Activated CD4-positive, alpha-beta T cell treated with anti-CD3 and anti-CD28 coated beads for 36 hours (primary cell): ENCODE results near the gene RNPS1. TPM values are rescaled to one million over a fixed set of nuclear protein-coding genes. Genes with fewer than 3 reads are reported as not detected.

Experiments
- ATAC-seq: fragments of 200-7000 bp; cut with Tn5 transposase; one replicate; pipeline ENCODE4 v1.10.0; 2021; ENCODE audit warnings: mild to moderate bottlenecking, moderate library complexity
- CTCF ChIA-PET: fragments of 350-600 bp; sonication (Branson Sonifier 250); formaldehyde crosslinking; loops from one replicate; lab custom pipeline; 2021; ENCODE audit warnings: antibody characterized with exemption; lab: Charles Lee
- POLR2A ChIA-PET: fragments of 350-600 bp; sonication (Branson Sonifier 250); formaldehyde crosslinking; loops from one replicate; lab custom pipeline; 2021; ENCODE audit warnings: antibody characterized with exemption, inconsistent platforms; lab: Charles Lee
- DNase-seq: peaks from one replicate; pipeline ENCODE4 v3.0.0-alpha.2; 2020
- H3K27ac Mint-ChIP-seq: one replicate; pipeline ENCODE4 v1.8.0; 2021; ENCODE audit warnings: mixed read lengths
- H3K27me3 Mint-ChIP-seq: one replicate; pipeline ENCODE4 v1.8.0; 2021; ENCODE audit warnings: mixed read lengths
- H3K36me3 Mint-ChIP-seq: one replicate; pipeline ENCODE4 v1.8.0; 2021; ENCODE audit warnings: low read depth, mixed read lengths
- H3K4me1 Mint-ChIP-seq: one replicate; pipeline ENCODE4 v1.8.0; 2021; ENCODE audit warnings: mixed read lengths
- H3K4me3 Mint-ChIP-seq: one replicate; pipeline ENCODE4 v1.8.0; 2021; ENCODE audit warnings: mild to moderate bottlenecking, moderate library complexity, mixed read lengths
- H3K9me3 Mint-ChIP-seq: one replicate; pipeline ENCODE4 v1.8.0; 2021; ENCODE audit warnings: low read depth, mixed read lengths
- intact Hi-C, 2 experiments: fragments of 100-400 bp; cut with DNase I in 1 of 2; cut with micrococcal nuclease in 1 of 2; formaldehyde crosslinking; loops; one replicate each; pipeline versions ENCODE4 v1.14.2 to v1.15.1; 2022 to 2024; cut with DNase I, micrococcal nuclease
- total RNA-seq, 2 experiments: library from RNA; stranded (reverse); gene quantifications; one replicate each; pipeline ENCODE4 v1.2.3, GENCODE V29; 2021

RNPS1 gene
- total RNA-seq, 2 experiments from 2014 or later: 327 to 445 TPM

DNA sequence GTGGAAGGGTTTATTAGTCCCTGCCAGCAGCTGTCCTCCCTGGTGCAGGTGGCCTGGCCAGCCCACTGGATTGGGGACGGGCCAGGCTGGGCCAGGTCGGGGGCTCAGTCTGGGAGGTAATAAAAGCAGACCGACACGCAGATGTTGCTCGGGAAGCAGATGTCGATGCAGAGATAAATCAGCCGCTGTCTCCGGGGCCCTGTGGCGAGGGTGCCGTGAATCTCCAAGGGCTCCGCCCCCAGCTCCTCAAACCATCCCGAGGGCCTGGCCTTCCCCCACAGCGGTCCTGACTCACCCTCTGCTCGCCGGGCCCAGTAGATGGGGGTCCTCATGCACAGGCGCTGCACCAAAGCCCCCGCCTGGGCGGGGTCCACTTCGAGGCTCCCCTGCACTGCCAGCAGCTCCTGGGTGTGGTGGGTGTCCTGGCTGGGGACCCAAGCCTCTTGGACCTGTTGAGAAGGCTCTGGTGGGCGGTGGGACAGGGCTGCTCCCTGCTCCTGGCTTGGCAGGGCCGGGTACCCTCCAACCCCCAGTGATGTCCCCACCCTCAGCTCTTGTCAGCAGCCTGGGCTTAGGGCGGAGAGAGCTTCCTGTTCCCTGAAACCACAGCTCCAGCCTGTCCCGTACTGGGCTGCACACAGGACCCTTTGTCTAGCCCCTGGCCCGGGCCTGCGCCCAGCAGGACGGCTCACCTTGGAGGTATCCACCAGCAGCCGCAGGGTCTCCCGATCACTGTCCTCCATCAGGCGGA, 58.5 kb downstream of the RNPS1 start:
- no peak overlapping the region for H3K4me3 Mint-ChIP-seq
- POLR2A ChIA-PET: interaction anchor here (0.6 kb wide), 1 partner anchor 12 kb away, joined by 3 read pairs; no protein-coding TSS in a partner anchor
- intact Hi-C loops: loop anchor here (5.0 to 10.0 kb wide), 5 partner anchors 52 to 595 kb away; partner anchors contain the start of genes CRAMP1 (in 1 of the 2), IFT140 (in 1 of the 2), NTN3 (in 1 of the 2) and RNPS1 (in 1 of the 2)
- H3K27ac Mint-ChIP-seq: no peak overlapping the region
- peaks cover 25% of the 10 kb centered on the region for H3K4me1 Mint-ChIP-seq
- CTCF ChIA-PET: no interaction called here
- no peak for DNase-seq
- H3K9me3 Mint-ChIP-seq: no peaks in the 10 kb centered on the region
- peaks cover 37% of the 10 kb centered on the region for H3K36me3 Mint-ChIP-seq
- ATAC-seq: no peak
- H3K27me3 Mint-ChIP-seq: no peaks in the 10 kb centered on the region

DNA sequence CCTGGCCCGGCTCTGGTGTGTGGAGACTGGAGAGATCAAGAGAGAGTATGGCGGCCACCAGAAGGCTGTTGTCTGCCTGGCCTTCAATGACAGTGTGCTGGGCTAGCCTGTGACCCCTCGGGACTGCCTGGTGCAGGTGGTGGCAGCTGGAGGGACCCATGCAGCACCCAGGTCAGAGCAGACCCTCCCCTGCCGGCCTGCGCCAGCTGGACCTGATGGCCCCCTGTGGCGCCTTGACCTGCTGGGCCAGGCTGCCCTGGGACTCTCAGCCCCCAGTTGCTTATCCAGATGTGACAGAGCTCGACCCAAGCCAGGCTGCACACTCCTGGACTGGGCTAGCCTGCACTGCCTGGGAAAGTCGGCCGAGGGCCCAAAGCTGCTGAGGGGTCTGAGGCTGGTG, 59.2 kb downstream of the RNPS1 start:
- Mint-ChIP-seq H3K4me1 (peaks cover 27% of the 10 kb centered on the region), H3K4me3 (no peak overlapping the region), H3K27me3 (no peaks in the 10 kb centered on the region), H3K36me3 (peaks cover 37% of the 10 kb centered on the region), H3K9me3 (no peaks in the 10 kb centered on the region), H3K27ac (no peak overlapping the region)
- POLR2A ChIA-PET: interaction anchor here (0.6 kb wide), 1 partner anchor 11 kb away, joined by 3 read pairs; no protein-coding TSS in a partner anchor
- DNase-seq (no peak), ATAC-seq (no peak)
- intact Hi-C loops: loop anchor here (5.0 to 10.0 kb wide), 5 partner anchors 51 to 594 kb away; partner anchors contain the start of genes CRAMP1 (in 1 of the 2), IFT140 (in 1 of the 2), NTN3 (in 1 of the 2) and RNPS1 (in 1 of the 2)
- CTCF ChIA-PET: no interaction called here

GRCh38 chr16:2208308-2208707, 59.6 kb downstream of the RNPS1 start:
- DNase-seq (no peak), ATAC-seq (no peak)
- Mint-ChIP-seq H3K9me3 (no peaks in the 10 kb centered on the region), H3K27ac (no peak overlapping the region), H3K36me3 (peaks cover 33% of the 10 kb centered on the region), H3K4me1 (peaks cover 25% of the 10 kb centered on the region), H3K4me3 (peak overlapping the region; percentile 8), H3K27me3 (no peaks in the 10 kb centered on the region)
- intact Hi-C loops: loop anchor here (5.0 to 10.0 kb wide), 5 partner anchors 51 to 594 kb away; partner anchors contain the start of genes CRAMP1 (in 1 of the 2), IFT140 (in 1 of the 2), NTN3 (in 1 of the 2) and RNPS1 (in 1 of the 2)
- ChIA-PET CTCF (no interaction called here), POLR2A (no interaction called here)

- peak overlapping the region; percentile 83 for H3K4me3 Mint-ChIP-seq
- H3K36me3 Mint-ChIP-seq: peaks cover 30% of the 10 kb centered on the region
- H3K27me3 Mint-ChIP-seq: no peaks in the 10 kb centered on the region
- no peaks in the 10 kb centered on the region for H3K9me3 Mint-ChIP-seq
- H3K27ac Mint-ChIP-seq: peak overlapping the region; percentile 78
- H3K4me1 Mint-ChIP-seq: peaks cover 20% of the 10 kb centered on the region
- ChIA-PET POLR2A (no interaction called here), CTCF (no interaction called here)
- ATAC-seq: no peak
- DNase-seq: no peak
- intact Hi-C loops: loop anchor here (5.0 to 10.0 kb wide), 5 partner anchors 51 to 593 kb away; partner anchors contain the start of genes CRAMP1 (in 1 of the 2), IFT140 (in 1 of the 2), NTN3 (in 1 of the 2) and RNPS1 (in 1 of the 2)
These were observed 60.1 kb downstream of the RNPS1 start for GRCh38 chr16:2207872-2208271.

GRCh38 chr16:2206780-2207433, 61.0 kb downstream of the RNPS1 start:
- ChIA-PET POLR2A (interaction anchor here (1.1 kb wide), 1 partner anchor 51 kb away, joined by 3 read pairs; the partner anchor contains the start of gene TRAF7), CTCF (interaction anchor here (0.6 to 0.7 kb wide), 2 partner anchors 16 to 306 kb away, joined by 3 to 4 read pairs; no protein-coding TSS in a partner anchor)
- intact Hi-C loops: loop anchor here (5.0 to 10.0 kb wide), 5 partner anchors 50 to 592 kb away; partner anchors contain the start of genes CRAMP1 (in 1 of the 2), IFT140 (in 1 of the 2), NTN3 (in 1 of the 2) and RNPS1 (in 1 of the 2)
- H3K27ac Mint-ChIP-seq: peak overlapping the region; percentile 84
- H3K27me3 Mint-ChIP-seq: no peaks in the 10 kb centered on the region
- peaks cover 16% of the 10 kb centered on the region for H3K4me1 Mint-ChIP-seq
- H3K4me3 Mint-ChIP-seq: peak overlapping the region; percentile 83
- DNase-seq (no peak), ATAC-seq (no peak)
- no peaks in the 10 kb centered on the region for H3K9me3 Mint-ChIP-seq
- peaks cover 23% of the 10 kb centered on the region for H3K36me3 Mint-ChIP-seq

GRCh38 chr16:2206420-2206779, 61.5 kb downstream of the RNPS1 start:
- H3K9me3 Mint-ChIP-seq: no peaks in the 10 kb centered on the region
- DNase-seq (no peak), ATAC-seq (no peak)
- no peaks in the 10 kb centered on the region for H3K27me3 Mint-ChIP-seq
- CTCF ChIA-PET: interaction anchor here (0.6 to 0.7 kb wide), 2 partner anchors 16 to 306 kb away, joined by 3 to 4 read pairs; no protein-coding TSS in a partner anchor
- intact Hi-C loops: loop anchor here (5.0 to 10.0 kb wide), 5 partner anchors 49 to 592 kb away; partner anchors contain the start of genes CRAMP1 (in 1 of the 2), IFT140 (in 1 of the 2), NTN3 (in 1 of the 2) and RNPS1 (in 1 of the 2)
- H3K27ac Mint-ChIP-seq: peak overlapping the region; percentile 84
- peak overlapping the region; percentile 83 for H3K4me3 Mint-ChIP-seq
- peaks cover 20% of the 10 kb centered on the region for H3K36me3 Mint-ChIP-seq
- peaks cover 16% of the 10 kb centered on the region for H3K4me1 Mint-ChIP-seq
- POLR2A ChIA-PET: interaction anchor here (1.1 kb wide), 1 partner anchor 51 kb away, joined by 3 read pairs; the partner anchor contains the start of gene TRAF7

DNA sequence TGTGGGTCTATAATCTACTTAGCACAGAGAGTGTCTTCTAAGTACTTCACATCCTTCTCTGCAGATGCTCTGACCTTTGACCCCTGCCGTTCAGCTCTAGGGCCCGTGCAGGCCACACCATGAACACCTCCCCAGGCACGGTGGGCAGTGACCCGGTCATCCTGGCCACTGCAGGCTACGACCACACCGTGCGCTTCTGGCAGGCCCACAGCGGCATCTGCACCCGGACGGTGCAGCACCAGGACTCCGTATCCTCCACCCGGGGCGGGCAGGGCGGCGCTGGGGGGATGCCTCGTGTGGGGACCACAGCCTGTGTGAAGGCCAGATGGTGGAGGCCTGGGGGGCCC, 62.0 kb downstream of the RNPS1 start:
- peak overlapping the region; percentile 83 for H3K4me3 Mint-ChIP-seq
- ChIA-PET CTCF (interaction anchor here (0.7 kb wide), 1 partner anchor 307 kb away, joined by 4 read pairs; no protein-coding TSS in a partner anchor), POLR2A (interaction anchor here (1.1 kb wide), 1 partner anchor 50 kb away, joined by 3 read pairs; the partner anchor contains the start of gene TRAF7)
- intact Hi-C loops: loop anchor here (1.0 to 10.0 kb wide), 19 partner anchors 8 to 591 kb away; partner anchors contain the start of genes E4F1 (in 2 of the 2), RNPS1 (in 2 of the 2), TRAF7 (in 2 of the 2) and ABCA3 (in 1 of the 2)
- ATAC-seq (peak; percentile 27), DNase-seq (no peak)
- peaks cover 16% of the 10 kb centered on the region for H3K4me1 Mint-ChIP-seq
- no peaks in the 10 kb centered on the region for H3K27me3 Mint-ChIP-seq
- peak overlapping the region; percentile 84 for H3K27ac Mint-ChIP-seq
- H3K9me3 Mint-ChIP-seq: no peaks in the 10 kb centered on the region
- peaks cover 20% of the 10 kb centered on the region for H3K36me3 Mint-ChIP-seq

GRCh38 chr16:2205104-2205966, 62.6 kb downstream of the RNPS1 start, which contains the start of gene MLST8:
TSS of gene MLST8 (plus strand) at chr16:2205454. CDS start at chr16:2206086, 632 bp downstream.
- ATAC-seq (peak; percentile 84), DNase-seq (peak; percentile 92)
- Mint-ChIP-seq H3K4me1 (peaks cover 16% of the 10 kb centered on the region), H3K9me3 (no peaks in the 10 kb centered on the region), H3K27me3 (no peaks in the 10 kb centered on the region), H3K4me3 (peak within 1 kb of the TSS; percentile 83), H3K27ac (peak within 1 kb of the TSS; percentile 84), H3K36me3 (peaks cover 18% of the 10 kb centered on the region)
- ChIA-PET POLR2A (no interaction called here), CTCF (no interaction called here)
- intact Hi-C loops: loop anchor here (1.0 to 10.0 kb wide), 19 partner anchors 9 to 591 kb away; partner anchors contain the start of genes E4F1 (in 2 of the 2), RNPS1 (in 2 of the 2), TRAF7 (in 2 of the 2) and ABCA3 (in 1 of the 2)

DNA sequence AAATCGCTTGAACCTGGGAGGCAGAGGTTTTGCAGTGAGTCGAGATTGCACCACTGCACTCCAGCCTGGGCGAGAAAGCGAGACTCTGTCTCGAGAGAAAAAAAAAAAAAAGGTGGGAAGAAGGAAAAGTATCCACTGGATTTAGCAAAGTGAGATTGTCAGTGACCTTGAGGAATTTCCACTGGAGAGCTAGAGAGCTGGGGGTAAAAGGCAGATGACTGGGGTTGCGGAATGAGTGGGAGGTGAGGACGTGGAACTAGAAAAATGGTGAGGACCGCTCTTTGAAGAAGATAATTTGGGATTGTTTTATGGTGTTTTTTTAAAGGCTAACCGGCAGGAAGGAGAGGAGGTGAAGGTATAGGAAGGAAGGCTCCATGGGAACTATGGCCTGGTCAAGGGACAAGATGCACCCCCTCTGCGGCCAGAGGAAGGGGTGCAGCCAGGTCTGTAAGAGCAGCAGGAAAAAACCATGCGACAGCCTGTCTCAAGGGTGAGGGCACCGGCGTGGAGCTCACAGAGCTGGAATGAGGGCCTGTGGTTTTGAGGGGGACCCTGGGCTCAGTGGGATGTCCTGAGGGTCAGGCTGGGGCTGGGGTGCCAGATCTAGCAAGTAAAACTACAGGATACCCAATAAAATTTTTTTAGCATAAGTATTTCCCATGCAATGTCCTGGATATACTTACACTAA, 63.4 kb downstream of the RNPS1 start:
- ATAC-seq (no peak), DNase-seq (no peak)
- ChIA-PET POLR2A (no interaction called here), CTCF (interaction anchor here (0.5 to 1.9 kb wide), 5 partner anchors 10 to 1571 kb away, joined by 3 to 9 read pairs (median 4); partner anchors contain the start of gene PGP)
- intact Hi-C loops: loop anchor here (1.0 to 10.0 kb wide), 19 partner anchors 10 to 590 kb away; partner anchors contain the start of genes E4F1 (in 2 of the 2), RNPS1 (in 2 of the 2), TRAF7 (in 2 of the 2) and ABCA3 (in 1 of the 2)
- Mint-ChIP-seq H3K36me3 (peaks cover 17% of the 10 kb centered on the region), H3K4me3 (peak overlapping the region; percentile 83), H3K27me3 (no peaks in the 10 kb centered on the region), H3K4me1 (peaks cover 16% of the 10 kb centered on the region), H3K27ac (peak overlapping the region; percentile 63), H3K9me3 (no peaks in the 10 kb centered on the region)
